GM04504 (cell line): ENCODE data around the gene WNT7A.

Source experiments
- DNase-seq: peaks from one replicate; pipeline ENCODE4 v3.0.0-alpha.2; 2012; ENCODE audit warnings: low read depth

WNT7A gene

DNA sequence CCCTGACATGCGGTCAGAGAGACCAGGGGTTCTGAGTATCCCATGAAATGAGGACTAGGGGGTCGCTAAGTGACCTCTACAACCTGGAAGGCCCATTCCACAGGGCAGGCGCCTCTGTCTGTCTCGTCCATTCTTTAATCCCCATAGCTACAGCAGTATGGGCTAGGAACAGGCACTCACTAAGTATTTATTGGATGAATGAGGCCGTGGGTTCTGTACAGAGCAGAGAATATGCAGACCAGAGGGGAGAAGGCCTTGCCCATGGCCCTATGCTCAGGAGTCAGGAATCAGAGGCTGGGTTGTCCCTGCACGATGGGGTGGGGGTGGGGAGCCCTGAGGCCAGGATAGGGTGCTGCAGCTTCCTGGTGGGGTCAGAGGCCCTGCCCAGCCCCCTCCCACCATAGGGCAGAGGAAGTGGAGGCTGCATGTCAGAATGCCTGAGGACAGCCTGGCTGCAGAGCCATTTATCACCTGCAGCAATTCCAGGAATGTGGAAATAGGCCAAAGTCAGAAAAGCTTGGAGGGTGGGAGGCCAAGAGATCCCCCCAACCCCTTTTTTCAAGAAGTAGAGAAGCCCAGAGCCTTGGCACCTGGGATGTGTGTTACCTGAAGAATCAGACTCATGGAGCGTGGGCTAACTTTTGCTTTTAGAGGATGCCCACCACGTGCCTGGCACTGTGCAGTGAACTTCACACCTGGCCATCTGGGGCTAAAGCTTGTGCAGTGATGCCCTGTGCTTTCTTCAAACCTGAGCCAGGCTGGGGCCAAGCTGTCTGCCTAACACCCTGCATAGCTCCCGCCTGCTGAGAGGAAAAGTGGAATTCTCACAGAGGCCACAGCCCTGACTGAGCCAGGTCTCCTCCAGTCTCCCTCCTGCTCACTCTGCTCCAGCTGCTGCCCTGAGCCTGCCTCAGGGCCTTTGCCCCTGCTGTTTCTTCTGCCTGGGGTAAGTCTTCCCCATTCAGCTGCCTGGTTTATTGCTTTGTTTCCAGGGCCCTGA, 109.4 kb downstream of the WNT7A start:
- DNase-seq, result no peak

GRCh38 chr3:13769422-13769821, 110.4 kb downstream of the WNT7A start:
- DNase-seq, result no peak

DNA sequence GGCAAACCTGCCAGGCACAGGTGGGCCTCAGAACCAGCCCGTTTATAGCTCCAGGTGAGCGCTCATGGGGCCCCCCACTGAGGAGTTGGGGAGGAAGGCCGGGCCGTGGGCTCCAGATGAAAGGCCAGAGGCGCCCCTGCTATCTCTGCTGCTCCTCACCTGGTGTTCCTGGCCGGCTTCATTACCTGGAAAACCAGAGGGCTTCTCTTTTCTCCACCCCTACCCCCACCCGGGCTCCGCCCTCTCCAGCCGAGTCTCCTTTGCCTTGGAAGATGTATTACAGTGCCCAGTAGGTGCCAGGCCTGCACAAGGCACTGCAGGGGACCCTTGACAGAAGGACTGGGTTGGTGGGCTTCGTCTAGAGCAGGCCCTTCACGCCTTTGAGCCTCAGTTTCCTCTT, 111.4 kb downstream of the WNT7A start:
- no peak for DNase-seq

GRCh38 chr3:13767896-13768295, 112.0 kb downstream of the WNT7A start:
- DNase-seq, result no peak

GRCh38 chr3:13767030-13767429, 112.8 kb downstream of the WNT7A start:
- no peak for DNase-seq
